PFSK-1 (cell line): ENCODE results near the gene XRCC4.

ENCODE experiments used
- FOXP2 ChIP-seq: optimal IDR thresholded peaks from 2 replicates; pipeline ENCODE3; 2011; ENCODE audit warnings: borderline replicate concordance, control low read depth, inconsistent platforms; ENCODE audit not compliant: insufficient read depth; ENCODE audit errors: extremely low read length, extremely low read depth
- POLR2AphosphoS5 ChIP-seq: IDR thresholded peaks from 2 replicates; pipeline ENCODE4 v1.6.1; 2012; ENCODE audit warnings: low read depth, mild to moderate bottlenecking, control low read depth, low read length, moderate library complexity
- SIN3A ChIP-seq: IDR thresholded peaks from 2 replicates; pipeline ENCODE4 v1.6.1; 2012; ENCODE audit warnings: mild to moderate bottlenecking, low read length, moderate library complexity, borderline replicate concordance; ENCODE audit not compliant: insufficient read depth
- TAF1 ChIP-seq: IDR thresholded peaks from 2 replicates; pipeline ENCODE4 v1.6.1; 2012; ENCODE audit warnings: low read length, control low read depth, borderline replicate concordance; ENCODE audit not compliant: insufficient read depth
- TF ChIP-seq, protein P1 (sequence below), 2 experiments: IDR thresholded peaks; 2 replicates each; pipeline versions ENCODE4 v1.6.1 to v1.8.0; 2011 to 2012; ENCODE audit warnings: low read depth in 2 of 2, low read length in 2 of 2, control low read depth in 1 of 2, inconsistent platforms in 1 of 2, mild to moderate bottlenecking in 1 of 2, moderate library complexity in 1 of 2; ENCODE audit not compliant: insufficient read depth in 1 of 2

DNA sequence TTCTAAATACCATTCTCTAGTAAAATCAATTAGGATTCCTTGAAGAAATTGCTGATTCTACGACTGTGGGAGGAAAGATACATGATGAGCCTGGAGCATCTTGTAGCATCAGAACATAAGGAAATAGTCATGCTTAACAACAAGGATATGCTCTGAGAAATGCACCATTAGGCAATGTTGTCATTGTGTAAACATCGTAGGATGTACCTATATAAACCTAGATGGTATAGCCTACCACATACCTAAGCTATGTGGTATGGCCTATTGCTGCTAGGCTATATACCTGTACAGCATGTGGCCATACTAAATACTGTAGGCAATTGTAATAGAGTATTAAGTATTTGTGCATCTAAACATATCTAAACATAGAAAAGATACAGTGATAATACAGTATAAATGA lies 316.8 kb downstream of the XRCC4 start:
- TF ChIP-seq, protein P1, sequence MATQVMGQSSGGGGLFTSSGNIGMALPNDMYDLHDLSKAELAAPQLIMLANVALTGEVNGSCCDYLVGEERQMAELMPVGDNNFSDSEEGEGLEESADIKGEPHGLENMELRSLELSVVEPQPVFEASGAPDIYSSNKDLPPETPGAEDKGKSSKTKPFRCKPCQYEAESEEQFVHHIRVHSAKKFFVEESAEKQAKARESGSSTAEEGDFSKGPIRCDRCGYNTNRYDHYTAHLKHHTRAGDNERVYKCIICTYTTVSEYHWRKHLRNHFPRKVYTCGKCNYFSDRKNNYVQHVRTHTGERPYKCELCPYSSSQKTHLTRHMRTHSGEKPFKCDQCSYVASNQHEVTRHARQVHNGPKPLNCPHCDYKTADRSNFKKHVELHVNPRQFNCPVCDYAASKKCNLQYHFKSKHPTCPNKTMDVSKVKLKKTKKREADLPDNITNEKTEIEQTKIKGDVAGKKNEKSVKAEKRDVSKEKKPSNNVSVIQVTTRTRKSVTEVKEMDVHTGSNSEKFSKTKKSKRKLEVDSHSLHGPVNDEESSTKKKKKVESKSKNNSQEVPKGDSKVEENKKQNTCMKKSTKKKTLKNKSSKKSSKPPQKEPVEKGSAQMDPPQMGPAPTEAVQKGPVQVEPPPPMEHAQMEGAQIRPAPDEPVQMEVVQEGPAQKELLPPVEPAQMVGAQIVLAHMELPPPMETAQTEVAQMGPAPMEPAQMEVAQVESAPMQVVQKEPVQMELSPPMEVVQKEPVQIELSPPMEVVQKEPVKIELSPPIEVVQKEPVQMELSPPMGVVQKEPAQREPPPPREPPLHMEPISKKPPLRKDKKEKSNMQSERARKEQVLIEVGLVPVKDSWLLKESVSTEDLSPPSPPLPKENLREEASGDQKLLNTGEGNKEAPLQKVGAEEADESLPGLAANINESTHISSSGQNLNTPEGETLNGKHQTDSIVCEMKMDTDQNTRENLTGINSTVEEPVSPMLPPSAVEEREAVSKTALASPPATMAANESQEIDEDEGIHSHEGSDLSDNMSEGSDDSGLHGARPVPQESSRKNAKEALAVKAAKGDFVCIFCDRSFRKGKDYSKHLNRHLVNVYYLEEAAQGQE (IDR thresholded peaks at IDR 0.05; ENCODE audit: insufficient read depth in 1 of 2, low read depth in 2 of 2, low read length in 2 of 2), result no peak
- TF ChIP-seq SIN3A (no peak), POLR2AphosphoS5 (no peak), TAF1 (no peak), FOXP2 (no peak)
